MM.1S (cell line): ENCODE results near the gene CTNNA3.
"Not testable (repeated sequence)": the region's sequence is repeated elsewhere in the genome, so short reads cannot be mapped to it uniquely, and the experiment has no call there.

Experiments
- DNase-seq: peaks from one replicate; pipeline ENCODE4 v3.0.0-alpha.2; 2015
- H2AFZ ChIP-seq: fragments of 300-600 bp; sonication (generic); 2 replicates; pipeline ENCODE4 v1.6.0; 2016; ENCODE audit warnings: antibody characterized with exemption, low read length
- H3F3A ChIP-seq: fragments of 300-600 bp; sonication (generic); 2 replicates; pipeline ENCODE4 v1.6.1; 2016; ENCODE audit warnings: mild to moderate bottlenecking, antibody characterized with exemption, low read length, moderate library complexity, mixed read lengths; ENCODE audit not compliant: insufficient read depth
- H3K27ac ChIP-seq: fragments of 300-600 bp; sonication (generic); 2 replicates; pipeline ENCODE4 v1.5.1; 2016; ENCODE audit warnings: mild to moderate bottlenecking, low read length
- H3K27me3 ChIP-seq: fragments of 300-600 bp; sonication (generic); replicated peaks from 2 replicates; pipeline ENCODE4 v1.6.0; 2016; ENCODE audit warnings: low read length; ENCODE audit not compliant: insufficient read depth
- H3K36me3 ChIP-seq: fragments of 300-600 bp; sonication (generic); replicated peaks from 2 replicates; pipeline ENCODE4 v1.6.1; 2016; ENCODE audit warnings: mild to moderate bottlenecking, low read length, mixed read lengths; ENCODE audit not compliant: insufficient read depth
- H3K4me1 ChIP-seq: fragments of 300-600 bp; sonication (generic); 2 replicates; pipeline ENCODE4 v1.6.1; 2016; ENCODE audit warnings: low read length, mixed read lengths
- H3K4me2 ChIP-seq: fragments of 300-600 bp; sonication (generic); 2 replicates; pipeline ENCODE4 v1.6.0; 2016; ENCODE audit warnings: low read depth, low read length
- H3K4me3 ChIP-seq: fragments of 300-600 bp; sonication (generic); 2 replicates; pipeline ENCODE4 v1.5.1; 2016; ENCODE audit warnings: low read length, mixed read lengths
- H3K79me2 ChIP-seq: fragments of 300-600 bp; sonication (generic); 2 replicates; pipeline ENCODE4 v1.6.1; 2016; ENCODE audit warnings: mixed run types, low read length, mixed read lengths
- H3K9ac ChIP-seq: fragments of 300-600 bp; sonication (generic); 2 replicates; pipeline ENCODE4 v1.6.1; 2016; ENCODE audit warnings: low read length, mixed read lengths
- H3K9me2 ChIP-seq: fragments of 300-600 bp; sonication (generic); replicated peaks from 2 replicates; pipeline ENCODE4 v1.6.1; 2016; ENCODE audit warnings: mild to moderate bottlenecking, low read length, mixed read lengths; ENCODE audit not compliant: insufficient read depth
- H3K9me3 ChIP-seq: fragments of 300-600 bp; sonication (generic); replicated peaks from 2 replicates; pipeline ENCODE4 v1.6.1; 2016; ENCODE audit warnings: mild to moderate bottlenecking, low read length, mixed read lengths; ENCODE audit not compliant: insufficient read depth
- H4K20me1 ChIP-seq: fragments of 300-600 bp; sonication (generic); 2 replicates; pipeline ENCODE4 v1.6.1; 2016; ENCODE audit warnings: mild to moderate bottlenecking, low read length, moderate library complexity, mixed read lengths; ENCODE audit not compliant: insufficient read depth
- EZH2 ChIP-seq: fragments of 300-600 bp; sonication (generic); optimal IDR thresholded peaks from 2 replicates; pipeline ENCODE3; 2017; ENCODE audit warnings: low read depth, mild to moderate bottlenecking, antibody characterized with exemption, low read length, mixed read lengths
- EZH2phosphoT487 ChIP-seq: fragments of 300-600 bp; sonication (generic); IDR thresholded peaks from 2 replicates; pipeline ENCODE4 v1.6.1; 2018; ENCODE audit warnings: antibody characterized with exemption, low read length
- TF ChIP-seq, protein P1 (sequence below): fragments of 300-600 bp; sonication (generic); IDR thresholded peaks from 2 replicates; pipeline ENCODE4 v1.5.1; 2016; ENCODE audit warnings: antibody characterized with exemption, low read length, mixed read lengths

The CTNNA3 gene

DNA sequence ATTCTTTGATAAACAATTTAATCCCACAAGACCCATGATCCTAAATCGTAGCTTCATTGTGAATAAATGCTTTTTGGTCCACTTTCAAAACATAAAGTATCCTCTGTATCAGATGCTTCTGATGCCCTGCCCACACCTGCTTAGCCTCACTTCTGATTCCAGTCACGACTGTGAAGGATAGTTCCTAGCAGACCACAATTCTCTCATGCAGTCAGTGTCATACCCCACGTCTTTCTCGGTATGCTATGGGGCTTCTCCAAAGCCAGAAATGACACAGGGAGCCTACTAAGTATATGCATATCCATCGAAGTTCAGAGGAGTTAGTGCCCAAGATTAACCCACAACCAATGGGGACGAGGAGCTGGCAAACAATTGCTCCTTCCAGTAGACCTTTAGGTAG is 27.6 kb upstream of the CTNNA3 start:
- no peaks in the 10 kb centered on the region for H3K27me3 ChIP-seq
- no peak overlapping the region for H3K4me3 ChIP-seq
- H2AFZ ChIP-seq: no peak overlapping the region
- H4K20me1 ChIP-seq: no peaks in the 10 kb centered on the region
- TF ChIP-seq EZH2phosphoT487 (no peak), EZH2 (no peak)
- TF ChIP-seq, protein P1, sequence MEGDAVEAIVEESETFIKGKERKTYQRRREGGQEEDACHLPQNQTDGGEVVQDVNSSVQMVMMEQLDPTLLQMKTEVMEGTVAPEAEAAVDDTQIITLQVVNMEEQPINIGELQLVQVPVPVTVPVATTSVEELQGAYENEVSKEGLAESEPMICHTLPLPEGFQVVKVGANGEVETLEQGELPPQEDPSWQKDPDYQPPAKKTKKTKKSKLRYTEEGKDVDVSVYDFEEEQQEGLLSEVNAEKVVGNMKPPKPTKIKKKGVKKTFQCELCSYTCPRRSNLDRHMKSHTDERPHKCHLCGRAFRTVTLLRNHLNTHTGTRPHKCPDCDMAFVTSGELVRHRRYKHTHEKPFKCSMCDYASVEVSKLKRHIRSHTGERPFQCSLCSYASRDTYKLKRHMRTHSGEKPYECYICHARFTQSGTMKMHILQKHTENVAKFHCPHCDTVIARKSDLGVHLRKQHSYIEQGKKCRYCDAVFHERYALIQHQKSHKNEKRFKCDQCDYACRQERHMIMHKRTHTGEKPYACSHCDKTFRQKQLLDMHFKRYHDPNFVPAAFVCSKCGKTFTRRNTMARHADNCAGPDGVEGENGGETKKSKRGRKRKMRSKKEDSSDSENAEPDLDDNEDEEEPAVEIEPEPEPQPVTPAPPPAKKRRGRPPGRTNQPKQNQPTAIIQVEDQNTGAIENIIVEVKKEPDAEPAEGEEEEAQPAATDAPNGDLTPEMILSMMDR: no peak
- no peaks in the 10 kb centered on the region for H3K4me1 ChIP-seq
- H3K79me2 ChIP-seq: no peaks in the 10 kb centered on the region
- no peaks in the 10 kb centered on the region for H3K9me3 ChIP-seq
- no peaks in the 10 kb centered on the region for H3K9me2 ChIP-seq
- no peak overlapping the region for H3K9ac ChIP-seq
- no peak for DNase-seq
- no peaks in the 10 kb centered on the region for H3K36me3 ChIP-seq
- H3K4me2 ChIP-seq: no peak overlapping the region
- no peaks in the 10 kb centered on the region for H3F3A ChIP-seq
- H3K27ac ChIP-seq: no peak overlapping the region

DNA sequence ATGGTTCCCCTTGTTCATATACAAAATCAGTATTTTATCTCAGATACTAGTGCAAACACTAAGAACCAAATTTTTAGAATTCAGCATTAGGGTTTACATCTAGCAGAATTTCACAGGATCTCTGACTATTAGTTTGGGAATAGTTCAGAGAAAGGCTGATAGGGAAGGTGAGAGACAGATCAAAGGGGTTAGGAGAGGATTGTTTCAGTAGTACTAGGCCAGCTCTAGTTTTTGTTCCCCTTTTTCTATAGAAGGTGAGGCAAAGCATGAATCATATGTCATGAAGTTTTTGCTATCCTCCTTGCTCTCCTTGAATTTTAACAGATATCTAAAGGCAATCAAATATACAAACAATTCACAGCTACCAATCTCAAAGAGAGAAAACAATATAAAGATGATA is 26.1 kb upstream of the CTNNA3 start:
- TF ChIP-seq EZH2 (no peak), EZH2phosphoT487 (no peak)
- TF ChIP-seq, protein P1: no peak
- no peaks in the 10 kb centered on the region for H3K27me3 ChIP-seq
- no peak overlapping the region for H3K4me3 ChIP-seq
- no peaks in the 10 kb centered on the region for H3K79me2 ChIP-seq
- no peaks in the 10 kb centered on the region for H3F3A ChIP-seq
- no peaks in the 10 kb centered on the region for H3K9me2 ChIP-seq
- H3K36me3 ChIP-seq: no peaks in the 10 kb centered on the region
- DNase-seq: no peak
- no peak overlapping the region for H3K4me2 ChIP-seq
- H3K27ac ChIP-seq: no peak overlapping the region
- H3K4me1 ChIP-seq: no peaks in the 10 kb centered on the region
- no peaks in the 10 kb centered on the region for H4K20me1 ChIP-seq
- no peak overlapping the region for H2AFZ ChIP-seq
- no peaks in the 10 kb centered on the region for H3K9me3 ChIP-seq
- H3K9ac ChIP-seq: no peak overlapping the region

DNA sequence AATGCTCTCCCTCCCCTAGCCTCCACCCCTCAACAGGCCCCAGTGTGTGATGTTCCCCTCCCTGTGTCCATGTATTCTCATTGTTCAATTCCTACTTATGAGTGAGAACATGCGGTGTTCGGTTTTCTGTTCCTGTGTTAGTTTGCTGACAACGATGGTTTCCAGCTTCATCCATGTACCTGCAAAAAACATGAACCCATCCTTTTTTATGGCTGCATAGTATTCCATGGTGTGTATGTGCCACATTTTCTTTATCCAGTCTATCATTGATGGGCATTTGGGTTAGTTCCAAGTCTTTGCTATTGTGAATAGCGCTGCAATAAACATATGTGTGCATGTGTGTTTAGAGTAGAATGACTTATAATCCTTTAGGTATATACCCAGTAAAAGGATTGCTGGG is 20.5 kb upstream of the CTNNA3 start:
- H3K27ac ChIP-seq, H3K79me2 ChIP-seq, H2AFZ ChIP-seq, H3F3A ChIP-seq, H4K20me1 ChIP-seq, H3K4me3 ChIP-seq, H3K4me2 ChIP-seq, H3K9me2 ChIP-seq, H3K4me1 ChIP-seq, H3K27me3 ChIP-seq, DNase-seq, H3K9me3 ChIP-seq, H3K36me3 ChIP-seq, H3K9ac ChIP-seq: not testable (repeated sequence)

DNA sequence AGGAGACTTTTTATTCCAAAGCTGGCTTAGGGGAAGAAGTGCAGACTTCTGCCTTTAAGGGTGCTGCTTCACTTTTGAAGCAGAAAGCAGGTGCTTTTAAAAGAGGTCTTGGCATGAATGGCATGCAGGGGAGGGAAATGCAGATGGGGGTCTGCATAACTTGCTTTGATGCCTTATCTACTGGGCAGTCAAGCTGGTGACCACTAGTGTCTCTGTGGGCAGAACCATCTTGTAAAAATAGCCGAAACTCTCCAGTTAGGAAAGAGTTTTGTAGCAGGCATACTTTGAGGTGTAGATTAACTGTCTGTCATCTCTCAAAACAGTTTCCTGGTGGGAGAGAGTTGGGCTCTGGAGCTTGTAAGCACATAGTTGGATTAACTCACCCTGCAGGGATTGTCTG is 9.9 kb upstream of the CTNNA3 start:
- no peak for DNase-seq
- H3K79me2 ChIP-seq: no peaks in the 10 kb centered on the region
- H3K9ac ChIP-seq: no peak overlapping the region
- H3K9me2 ChIP-seq: no peaks in the 10 kb centered on the region
- H3K36me3 ChIP-seq: no peaks in the 10 kb centered on the region
- H3K4me3 ChIP-seq: no peak overlapping the region
- no peaks in the 10 kb centered on the region for H3K9me3 ChIP-seq
- no peaks in the 10 kb centered on the region for H3F3A ChIP-seq
- H2AFZ ChIP-seq: no peak overlapping the region
- H3K27ac ChIP-seq: no peak overlapping the region
- no peaks in the 10 kb centered on the region for H3K4me1 ChIP-seq
- H3K27me3 ChIP-seq: no peaks in the 10 kb centered on the region
- H3K4me2 ChIP-seq: no peak overlapping the region
- H4K20me1 ChIP-seq: no peaks in the 10 kb centered on the region
- TF ChIP-seq EZH2: no peak
- TF ChIP-seq, protein P1: no peak
- TF ChIP-seq EZH2phosphoT487: no peak

DNA sequence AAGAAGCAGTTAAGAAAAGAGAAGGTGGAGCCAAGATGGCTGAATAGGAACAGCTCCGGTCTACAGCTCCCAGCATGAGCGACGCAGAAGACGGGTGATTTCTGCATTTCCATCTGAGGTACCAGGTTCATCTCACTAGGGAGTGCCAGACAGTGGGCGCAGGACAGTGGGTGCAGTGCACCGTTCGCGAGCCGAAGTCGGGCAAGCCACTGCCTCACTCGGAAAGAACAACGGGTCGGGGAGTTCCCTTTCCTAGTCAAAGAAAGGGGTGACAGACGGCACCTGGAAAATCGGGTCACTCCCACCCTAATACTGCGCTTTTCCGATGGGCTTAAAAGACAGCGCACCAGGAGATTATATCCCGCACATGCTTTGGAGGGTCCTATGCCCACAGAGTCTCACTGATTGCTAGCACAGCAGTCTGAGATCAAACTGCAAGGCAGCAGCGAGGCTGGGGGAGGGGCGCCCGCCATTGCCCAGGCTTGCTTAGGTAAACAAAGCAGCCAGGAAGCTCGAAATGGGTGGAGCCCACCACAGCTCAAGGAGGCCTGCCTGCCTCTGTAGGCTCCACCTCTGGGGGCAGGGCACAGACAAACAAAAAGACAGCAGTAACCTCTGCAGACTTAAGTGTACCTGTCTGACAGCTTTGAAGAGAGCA is 3.7 kb upstream of the CTNNA3 start:
- H3K79me2 ChIP-seq, H3K27me3 ChIP-seq, H3K4me2 ChIP-seq, H3K9me3 ChIP-seq, H3K27ac ChIP-seq, H3K9me2 ChIP-seq, H3K4me1 ChIP-seq, H3K36me3 ChIP-seq, DNase-seq, H4K20me1 ChIP-seq, H3K4me3 ChIP-seq, H3K9ac ChIP-seq, H2AFZ ChIP-seq, H3F3A ChIP-seq: not testable (repeated sequence)
